Measurements from ENCODE around the gene DHFR. TPM values are rescaled to one million over a fixed set of nuclear protein-coding genes. Genes with fewer than 3 reads are reported as not detected.

Gene DHFR
- total RNA-seq, 1 experiment from 2014 or later: 51.5 TPM

DNA sequence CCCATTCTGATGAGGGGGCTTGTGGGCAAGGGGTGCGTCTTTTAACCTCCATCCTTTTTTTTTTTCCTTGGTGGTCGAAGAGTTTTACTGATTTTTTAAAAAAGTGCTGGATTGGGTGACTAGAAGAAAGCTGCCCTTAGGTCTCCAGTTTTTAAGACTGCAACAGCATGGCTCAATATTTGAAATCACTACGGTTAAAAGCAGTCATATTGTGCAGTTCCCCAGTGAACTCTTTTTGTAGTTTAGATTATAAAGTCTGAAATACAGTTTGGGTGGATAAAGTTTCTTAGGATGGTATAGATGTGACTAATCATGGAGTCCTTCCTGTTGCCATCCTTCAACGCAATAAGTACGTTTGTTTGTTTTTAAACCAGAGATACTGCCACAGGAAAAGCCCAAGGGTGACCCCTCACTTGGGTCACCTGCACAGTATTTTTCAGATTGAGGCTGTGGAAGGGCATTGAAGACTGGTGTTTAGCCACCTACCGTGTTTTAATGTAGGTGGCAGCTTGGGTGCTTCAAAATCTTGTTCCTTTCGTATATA, 520 bp upstream of the DHFR start:
- TF ChIP-seq TCF7L2 (IDR thresholded peaks at IDR 0.05; ENCODE audit: low read depth, low read length) (no peak), POLR2AphosphoS5 (IDR thresholded peaks at IDR 0.05; ENCODE audit: low read depth, low read length) (no peak), CTCF (IDR thresholded peaks at IDR 0.05) (no peak), REST (IDR thresholded peaks at IDR 0.05; ENCODE audit: insufficient read depth in 1 of 2, low read depth in 2 of 2, low read length in 1 of 2) (no peak), SIN3A (IDR thresholded peaks at IDR 0.05; ENCODE audit: borderline replicate concordance, insufficient read depth, low read depth, low read length) (no peak)
- ChIA-PET POLR2A (no interaction called here), CTCF (interaction anchor here (0.6 kb wide), 1 partner anchor 165 kb away, joined by 3 read pairs; no protein-coding TSS in a partner anchor)
- Histone ChIP-seq H3K9me3 (ENCODE audit: control insufficient read depth, insufficient read depth, low read depth, low read length) (no peaks in the 10 kb centered on the region), H3K4me3 (ENCODE audit: low read depth in 2 of 2, low read length in 2 of 2) (peak overlapping the region; percentile 73 to 89), H3K27ac (ENCODE audit: low read length) (peak overlapping the region; percentile 94), H3K27me3 (ENCODE audit: control insufficient read depth, insufficient read depth, low read length) (no peaks in the 10 kb centered on the region), H3K4me1 (ENCODE audit: control insufficient read depth, insufficient read depth, low read length) (peaks cover 17% of the 10 kb centered on the region), H3K36me3 (ENCODE audit: control insufficient read depth, insufficient read depth, low read length) (no peaks in the 10 kb centered on the region; the same call in 1 of the 2 replicates)
- in situ Hi-C loops (cut with HindIII; ENCODE audit: low pct_unique_long_range_greater_than_20kb, low sequenced_read_pairs): no loop called here
- intact Hi-C loops (cut with micrococcal nuclease; ENCODE audit: unreplicated experiment): no loop called here
- no peak for DNase-seq (ENCODE audit: low read depth, low spot score)
- BruUV-seq (replicated peaks): TSS peak; percentile 84
- no peak for ATAC-seq

DNA sequence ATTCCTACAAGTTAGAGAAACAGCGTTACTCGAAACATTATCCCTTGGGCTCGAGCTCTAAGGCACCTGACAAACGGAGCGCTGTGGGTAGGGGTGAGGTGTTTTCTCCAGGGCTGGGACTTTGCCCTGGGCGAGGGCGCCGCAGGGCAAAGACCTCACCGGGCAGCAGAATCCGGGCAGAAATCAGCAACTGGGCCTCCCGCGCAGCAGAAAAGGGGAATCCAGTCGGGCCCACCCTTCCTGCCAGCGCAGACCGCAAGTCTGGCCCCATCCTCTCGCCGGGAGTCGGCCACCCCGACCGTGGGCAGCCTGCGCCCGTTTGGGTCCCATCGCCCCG, 761 bp downstream of the DHFR start:
- Histone ChIP-seq H3K27ac (ENCODE audit: low read length) (peak overlapping the region; percentile 82), H3K9me3 (ENCODE audit: control insufficient read depth, insufficient read depth, low read depth, low read length) (no peaks in the 10 kb centered on the region), H3K36me3 (ENCODE audit: control insufficient read depth, insufficient read depth, low read length) (peaks cover 3% of the 10 kb centered on the region; the same call in 1 of the 2 replicates), H3K4me3 (ENCODE audit: low read depth in 2 of 2, low read length in 2 of 2) (peak overlapping the region; percentile 66 to 89), H3K4me1 (ENCODE audit: control insufficient read depth, insufficient read depth, low read length) (peaks cover 17% of the 10 kb centered on the region), H3K27me3 (ENCODE audit: control insufficient read depth, insufficient read depth, low read length) (no peaks in the 10 kb centered on the region)
- in situ Hi-C loops (cut with HindIII; ENCODE audit: low pct_unique_long_range_greater_than_20kb, low sequenced_read_pairs) (no loop called here), intact Hi-C loops (cut with micrococcal nuclease; ENCODE audit: unreplicated experiment) (no loop called here)
- TF ChIP-seq POLR2AphosphoS5 (IDR thresholded peaks at IDR 0.05; ENCODE audit: low read depth, low read length) (no peak), SIN3A (IDR thresholded peaks at IDR 0.05; ENCODE audit: borderline replicate concordance, insufficient read depth, low read depth, low read length) (no peak), CTCF (IDR thresholded peaks at IDR 0.05) (no peak), REST (IDR thresholded peaks at IDR 0.05; ENCODE audit: insufficient read depth in 1 of 2, low read depth in 2 of 2, low read length in 1 of 2) (no peak), TCF7L2 (IDR thresholded peaks at IDR 0.05; ENCODE audit: low read depth, low read length) (no peak)
- BruUV-seq (replicated peaks): no TSS peak
- no peak for ATAC-seq
- no peak for DNase-seq (ENCODE audit: low read depth, low spot score)
- CTCF ChIA-PET: interaction anchor here (0.7 kb wide), 1 partner anchor 99 kb away, joined by 4 read pairs; no protein-coding TSS in a partner anchor
- POLR2A ChIA-PET: no interaction called here

Data from Panc1 (cell line).